DOHH2 (cell line): ENCODE data around the gene DXO.
"Not testable (repeated sequence)": the region's sequence is repeated elsewhere in the genome, so short reads cannot be mapped to it uniquely, and the experiment has no call there.

Experiments
- H3F3A ChIP-seq: fragments of 200-600 bp; sonication (generic), shearing (Covaris generic); 2 replicates; pipeline ENCODE4 v1.6.0; 2016; ENCODE audit warnings: antibody characterized with exemption, mild to moderate bottlenecking; ENCODE audit not compliant: control insufficient read depth, insufficient read depth
- H3K27ac ChIP-seq: fragments of 200-600 bp; sonication (generic); 2 replicates; pipeline ENCODE4 v1.5.1; 2014; ENCODE audit warnings: low read depth, mild to moderate bottlenecking, low read length, moderate library complexity
- H3K27me3 ChIP-seq: fragments of 200-600 bp; sonication (generic); 2 replicates; pipeline ENCODE4 v1.6.1; 2014; ENCODE audit warnings: mild to moderate bottlenecking, low read length, mixed read lengths; ENCODE audit not compliant: control insufficient read depth
- H3K36me3 ChIP-seq: fragments of 200-600 bp; sonication (generic); 2 replicates; pipeline ENCODE4 v1.6.1; 2014; ENCODE audit warnings: mild to moderate bottlenecking, low read length, moderate library complexity, mixed read lengths; ENCODE audit not compliant: control insufficient read depth
- H3K4me1 ChIP-seq: fragments of 200-600 bp; sonication (generic); 2 replicates; pipeline ENCODE4 v1.6.1; 2014; ENCODE audit warnings: mild to moderate bottlenecking, low read length, mixed read lengths; ENCODE audit not compliant: control insufficient read depth
- H3K4me2 ChIP-seq: fragments of 200-600 bp; sonication (generic); 2 replicates; pipeline ENCODE4 v1.6.0; 2014; ENCODE audit warnings: mild to moderate bottlenecking, low read length, moderate library complexity
- H3K4me3 ChIP-seq: fragments of 200-600 bp; sonication (generic); 2 replicates; pipeline ENCODE4 v1.5.1; 2014; ENCODE audit warnings: mild to moderate bottlenecking, low read length, mixed read lengths
- H3K79me2 ChIP-seq: fragments of 200-600 bp; sonication (generic); 2 replicates; pipeline ENCODE4 v1.6.1; 2014; ENCODE audit warnings: mild to moderate bottlenecking, low read length, mixed read lengths; ENCODE audit not compliant: control insufficient read depth
- H3K9me2 ChIP-seq: fragments of 200-600 bp; sonication (generic); replicated peaks from 2 replicates; pipeline ENCODE4 v1.6.1; 2014; ENCODE audit warnings: mild to moderate bottlenecking, low read length, mixed read lengths; ENCODE audit not compliant: control insufficient read depth
- H3K9me3 ChIP-seq: fragments of 200-600 bp; sonication (generic); 2 replicates; pipeline ENCODE4 v1.6.1; 2014; ENCODE audit warnings: antibody characterized with exemption, low read length, mixed read lengths; ENCODE audit not compliant: control insufficient read depth, insufficient read depth
- H4K20me1 ChIP-seq: fragments of 200-600 bp; sonication (generic); 2 replicates; pipeline ENCODE4 v1.6.0; 2014; ENCODE audit warnings: low read depth, mild to moderate bottlenecking, antibody characterized with exemption, low read length, moderate library complexity; ENCODE audit not compliant: control insufficient read depth, insufficient read depth
- EZH2phosphoT487 ChIP-seq: fragments of 200-600 bp; sonication (generic); IDR thresholded peaks from 2 replicates; pipeline ENCODE4 v1.6.1; 2017; ENCODE audit warnings: borderline replicate concordance, mild to moderate bottlenecking, antibody characterized with exemption, low read length, moderate library complexity, mixed read lengths
- TF ChIP-seq, protein P1 (sequence below): fragments of 200-600 bp; sonication (generic); IDR thresholded peaks from one replicate; pipeline ENCODE4 v1.5.1; 2014; ENCODE audit warnings: antibody characterized with exemption, mild to moderate bottlenecking, low read depth, low read length; ENCODE audit not compliant: poor library complexity, severe bottlenecking

The DXO gene

DNA sequence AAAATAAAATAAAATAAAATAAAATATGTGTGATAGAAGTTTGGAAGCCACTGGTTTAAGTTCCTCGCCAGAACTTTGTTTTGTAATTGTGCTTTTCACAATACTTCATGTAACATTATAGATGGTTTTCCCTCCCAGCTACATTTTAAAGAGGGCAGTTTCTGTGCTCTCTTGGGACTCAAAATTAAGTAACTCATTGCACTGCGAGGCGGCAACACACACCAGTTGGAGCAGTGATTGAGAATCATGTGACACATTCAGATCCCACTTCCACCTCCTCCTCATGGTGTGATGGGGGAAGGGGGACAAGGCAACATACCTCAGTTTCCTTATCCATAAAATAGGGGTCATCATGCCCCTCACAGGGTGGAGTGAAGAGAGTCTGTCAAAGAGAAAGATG, 36.9 kb downstream of the DXO start:
- Histone ChIP-seq H4K20me1 (no peaks in the 10 kb centered on the region), H3K79me2 (no peaks in the 10 kb centered on the region), H3K4me1 (no peaks in the 10 kb centered on the region), H3K27ac (no peak overlapping the region), H3K4me2 (no peak overlapping the region), H3K27me3 (no peaks in the 10 kb centered on the region), H3K36me3 (no peaks in the 10 kb centered on the region), H3K9me3 (no peaks in the 10 kb centered on the region), H3F3A (no peaks in the 10 kb centered on the region), H3K9me2 (no peaks in the 10 kb centered on the region), H3K4me3 (no peak overlapping the region)
- TF ChIP-seq, protein P1, sequence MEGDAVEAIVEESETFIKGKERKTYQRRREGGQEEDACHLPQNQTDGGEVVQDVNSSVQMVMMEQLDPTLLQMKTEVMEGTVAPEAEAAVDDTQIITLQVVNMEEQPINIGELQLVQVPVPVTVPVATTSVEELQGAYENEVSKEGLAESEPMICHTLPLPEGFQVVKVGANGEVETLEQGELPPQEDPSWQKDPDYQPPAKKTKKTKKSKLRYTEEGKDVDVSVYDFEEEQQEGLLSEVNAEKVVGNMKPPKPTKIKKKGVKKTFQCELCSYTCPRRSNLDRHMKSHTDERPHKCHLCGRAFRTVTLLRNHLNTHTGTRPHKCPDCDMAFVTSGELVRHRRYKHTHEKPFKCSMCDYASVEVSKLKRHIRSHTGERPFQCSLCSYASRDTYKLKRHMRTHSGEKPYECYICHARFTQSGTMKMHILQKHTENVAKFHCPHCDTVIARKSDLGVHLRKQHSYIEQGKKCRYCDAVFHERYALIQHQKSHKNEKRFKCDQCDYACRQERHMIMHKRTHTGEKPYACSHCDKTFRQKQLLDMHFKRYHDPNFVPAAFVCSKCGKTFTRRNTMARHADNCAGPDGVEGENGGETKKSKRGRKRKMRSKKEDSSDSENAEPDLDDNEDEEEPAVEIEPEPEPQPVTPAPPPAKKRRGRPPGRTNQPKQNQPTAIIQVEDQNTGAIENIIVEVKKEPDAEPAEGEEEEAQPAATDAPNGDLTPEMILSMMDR, result no peak
- no peak for TF ChIP-seq EZH2phosphoT487

DNA sequence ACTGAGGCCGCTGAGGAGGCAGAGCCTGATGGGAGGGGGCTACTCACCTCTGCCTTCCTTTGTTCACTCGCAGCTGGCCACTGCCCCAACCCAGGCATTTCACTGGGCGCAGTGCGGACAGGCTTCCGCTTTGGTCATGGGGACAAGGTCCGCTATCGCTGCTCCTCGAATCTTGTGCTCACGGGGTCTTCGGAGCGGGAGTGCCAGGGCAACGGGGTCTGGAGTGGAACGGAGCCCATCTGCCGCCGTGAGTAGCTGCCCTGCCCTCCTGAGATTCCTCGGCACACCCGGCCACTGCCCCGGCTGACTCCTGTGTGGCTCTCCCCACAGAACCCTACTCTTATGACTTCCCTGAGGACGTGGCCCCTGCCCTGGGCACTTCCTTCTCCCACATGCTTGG, 38.4 kb downstream of the DXO start:
- Histone ChIP-seq H3K27ac (no peak overlapping the region), H3K4me3 (no peak overlapping the region), H3F3A (no peaks in the 10 kb centered on the region), H3K4me1 (no peaks in the 10 kb centered on the region), H3K27me3 (no peaks in the 10 kb centered on the region), H3K4me2 (no peak overlapping the region), H3K9me2 (no peaks in the 10 kb centered on the region), H3K79me2 (no peaks in the 10 kb centered on the region), H4K20me1 (no peaks in the 10 kb centered on the region), H3K36me3 (no peaks in the 10 kb centered on the region), H3K9me3 (no peaks in the 10 kb centered on the region)
- TF ChIP-seq EZH2phosphoT487, result no peak
- TF ChIP-seq, protein P1, result no peak

DNA sequence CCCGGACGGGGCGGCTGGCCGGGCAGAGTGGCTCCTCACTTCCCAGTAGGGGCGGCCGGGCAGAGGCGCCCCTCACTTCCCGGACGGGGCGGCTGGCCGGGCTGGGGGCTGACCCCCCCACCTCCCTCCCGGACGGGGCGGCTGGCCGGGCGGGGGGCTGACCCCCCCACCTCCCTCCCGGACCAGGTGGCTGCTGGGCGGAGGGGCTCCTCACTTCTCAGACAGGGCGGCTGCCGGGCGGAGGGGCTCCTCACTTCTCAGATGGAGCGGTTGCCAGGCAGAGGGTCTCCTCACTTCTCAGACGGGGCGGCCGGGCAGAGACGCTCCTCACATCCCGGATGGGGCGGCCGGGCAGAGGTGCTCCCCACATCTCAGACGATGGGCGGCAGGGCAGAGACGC, 39.8 kb downstream of the DXO start:
- not testable (repeated sequence) for H3K79me2 ChIP-seq, H3K4me2 ChIP-seq, H3K9me3 ChIP-seq, H3K36me3 ChIP-seq, H3K4me1 ChIP-seq, H3K27ac ChIP-seq, H3K27me3 ChIP-seq, H3K9me2 ChIP-seq, H3K4me3 ChIP-seq, H4K20me1 ChIP-seq, H3F3A ChIP-seq

DNA sequence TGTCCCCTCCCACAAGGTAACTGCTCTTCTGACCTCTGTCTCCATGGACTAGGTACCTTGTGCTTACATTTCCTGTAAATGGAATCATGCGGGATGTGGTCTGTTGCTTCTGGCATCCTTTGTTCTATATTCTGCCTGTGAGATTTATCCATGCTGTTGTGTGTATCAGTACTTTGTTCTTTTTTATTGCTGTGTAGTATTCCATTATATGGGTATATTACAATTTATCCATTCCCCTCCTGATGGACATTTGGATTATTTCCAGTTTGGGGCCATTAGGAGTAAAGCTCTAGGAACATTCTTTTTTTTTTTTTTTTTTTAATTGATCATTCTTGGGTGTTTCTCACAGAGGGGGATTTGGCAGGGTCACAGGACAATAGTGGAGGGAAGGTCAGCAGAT, 41.0 kb downstream of the DXO start:
- no peaks in the 10 kb centered on the region for H3K9me2 ChIP-seq

More for the DNA sequence above, 41.0 kb downstream of the DXO start:
- no peaks in the 10 kb centered on the region for H3K79me2 ChIP-seq
- H3K4me2 ChIP-seq, result no peak overlapping the region
- no peaks in the 10 kb centered on the region for H3K36me3 ChIP-seq
- no peak overlapping the region for H3K4me3 ChIP-seq
- H4K20me1 ChIP-seq, result no peaks in the 10 kb centered on the region
- H3F3A ChIP-seq, result no peaks in the 10 kb centered on the region
- H3K27me3 ChIP-seq, result peaks cover 2% of the 10 kb centered on the region; the same call in 1 of the 2 replicates
- H3K9me3 ChIP-seq, result no peaks in the 10 kb centered on the region
- no peaks in the 10 kb centered on the region for H3K4me1 ChIP-seq
- H3K27ac ChIP-seq, result no peak overlapping the region
- TF ChIP-seq, protein P1, result no peak
- TF ChIP-seq EZH2phosphoT487, result no peak
